Upper lobe of right lung (tissue), 1 donor: Measurements from ENCODE around the gene JUNB. TPM values are rescaled to one million over a fixed set of nuclear protein-coding genes. Genes with fewer than 3 reads are reported as not detected.

Source experiments
- ATAC-seq: fragments of 200-7000 bp; cut with Tn5 transposase; one replicate; pipeline ENCODE4 v1.9.1; 2020; ENCODE audit warnings: mild to moderate bottlenecking, moderate library complexity
- DNase-seq: peaks from one replicate; pipeline ENCODE4 v3.0.0-alpha.2; 2020
- H3K27ac ChIP-seq: fragments of 200-600 bp; one replicate; pipeline ENCODE4 v1.8.0; 2022
- H3K27me3 ChIP-seq: fragments of 200-600 bp; one replicate; pipeline ENCODE4 v1.8.0; 2022; ENCODE audit warnings: mild to moderate bottlenecking
- H3K36me3 ChIP-seq: fragments of 200-600 bp; one replicate; pipeline ENCODE4 v1.8.0; 2022
- H3K4me1 ChIP-seq: fragments of 200-600 bp; one replicate; pipeline ENCODE4 v1.8.0; 2022
- H3K4me3 ChIP-seq: fragments of 200-600 bp; one replicate; pipeline ENCODE4 v1.8.0; 2022; ENCODE audit warnings: mild to moderate bottlenecking
- H3K9me3 ChIP-seq: fragments of 200-600 bp; one replicate; pipeline ENCODE4 v1.8.0; 2022
- intact Hi-C: fragments of 100-400 bp; cut with DNase I; formaldehyde crosslinking; loops from one replicate; pipeline ENCODE4 v1.11.0; 2022
- total RNA-seq: library from RNA; stranded (reverse); fragmentation: NEBNext Ultra II Directional; extraction: Animal tissue kit (Norgen Biotek cat#: 25700); gene quantifications from one replicate; pipeline ENCODE4 v1.2.1, GENCODE V29; 2021
- TF ChIP-seq, protein P1 (sequence below): fragments of 200-600 bp; IDR thresholded peaks from one replicate; pipeline ENCODE4 v1.8.0; 2022; ENCODE audit warnings: antibody characterized with exemption
- donor health status: DM: no; HTN: yes; CAD: no; lungs with severe emphysema.

Gene JUNB
- total RNA-seq, 1 donor from 2014 or later: 174 TPM

DNA sequence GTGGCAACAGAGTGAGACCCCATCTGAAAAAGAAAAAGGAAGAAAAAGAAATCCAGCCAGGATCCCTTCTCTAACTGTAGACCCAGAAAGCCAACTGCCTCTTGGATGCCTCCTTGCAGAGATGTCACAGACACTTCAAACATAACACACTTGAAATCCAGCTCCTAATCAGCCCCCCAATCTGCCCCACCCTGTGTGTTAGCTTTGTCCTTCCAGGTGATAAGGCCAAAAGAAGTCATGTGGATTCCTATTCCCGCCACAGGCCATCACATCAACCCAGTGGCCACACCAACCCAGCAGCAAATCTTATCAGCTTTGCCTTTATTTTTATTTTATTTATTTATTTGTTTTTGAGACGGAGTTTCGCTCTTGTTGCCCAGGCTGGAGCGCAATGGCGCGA, 31.6 kb upstream of the JUNB start:
- DNase-seq: no peak
- TF ChIP-seq, protein P1, sequence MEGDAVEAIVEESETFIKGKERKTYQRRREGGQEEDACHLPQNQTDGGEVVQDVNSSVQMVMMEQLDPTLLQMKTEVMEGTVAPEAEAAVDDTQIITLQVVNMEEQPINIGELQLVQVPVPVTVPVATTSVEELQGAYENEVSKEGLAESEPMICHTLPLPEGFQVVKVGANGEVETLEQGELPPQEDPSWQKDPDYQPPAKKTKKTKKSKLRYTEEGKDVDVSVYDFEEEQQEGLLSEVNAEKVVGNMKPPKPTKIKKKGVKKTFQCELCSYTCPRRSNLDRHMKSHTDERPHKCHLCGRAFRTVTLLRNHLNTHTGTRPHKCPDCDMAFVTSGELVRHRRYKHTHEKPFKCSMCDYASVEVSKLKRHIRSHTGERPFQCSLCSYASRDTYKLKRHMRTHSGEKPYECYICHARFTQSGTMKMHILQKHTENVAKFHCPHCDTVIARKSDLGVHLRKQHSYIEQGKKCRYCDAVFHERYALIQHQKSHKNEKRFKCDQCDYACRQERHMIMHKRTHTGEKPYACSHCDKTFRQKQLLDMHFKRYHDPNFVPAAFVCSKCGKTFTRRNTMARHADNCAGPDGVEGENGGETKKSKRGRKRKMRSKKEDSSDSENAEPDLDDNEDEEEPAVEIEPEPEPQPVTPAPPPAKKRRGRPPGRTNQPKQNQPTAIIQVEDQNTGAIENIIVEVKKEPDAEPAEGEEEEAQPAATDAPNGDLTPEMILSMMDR: no peak
- H3K9me3 ChIP-seq: no peaks in the 10 kb centered on the region
- H3K27ac ChIP-seq: no peak overlapping the region
- intact Hi-C loops: no loop called here
- peaks cover 8% of the 10 kb centered on the region for H3K36me3 ChIP-seq
- ATAC-seq: no peak
- no peaks in the 10 kb centered on the region for H3K27me3 ChIP-seq
- H3K4me3 ChIP-seq: no peak overlapping the region
- peaks cover 10% of the 10 kb centered on the region for H3K4me1 ChIP-seq

DNA sequence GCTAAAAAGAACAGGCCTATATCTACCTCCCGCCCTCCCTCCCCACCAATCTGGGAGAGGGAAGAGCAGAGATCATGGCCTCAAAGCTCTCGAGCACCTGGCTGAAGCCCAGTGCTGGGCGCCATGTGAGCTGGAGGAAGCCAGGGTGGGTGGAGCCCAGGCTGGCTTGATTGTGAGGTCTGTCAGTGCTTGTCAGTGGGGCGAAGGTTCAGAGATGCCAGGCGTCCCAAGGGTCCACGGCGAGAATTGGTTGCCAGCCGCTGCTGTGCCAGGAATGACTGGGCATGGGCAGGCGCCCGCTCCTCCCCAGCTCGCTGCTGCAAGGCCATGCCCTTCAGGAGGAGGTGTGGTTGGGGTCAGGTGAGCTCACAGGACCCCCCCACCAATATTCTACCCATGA, 28.2 kb upstream of the JUNB start:
- Histone ChIP-seq H3K9me3 (no peaks in the 10 kb centered on the region), H3K27ac (no peak overlapping the region), H3K27me3 (no peaks in the 10 kb centered on the region), H3K4me1 (peaks cover 8% of the 10 kb centered on the region), H3K36me3 (peaks cover 10% of the 10 kb centered on the region), H3K4me3 (no peak overlapping the region)
- DNase-seq: no peak
- intact Hi-C loops: no loop called here
- TF ChIP-seq, protein P1: no peak
- ATAC-seq: no peak

- TF ChIP-seq, protein P1: no peak
- no peak for ATAC-seq
- Histone ChIP-seq H3K9me3 (no peaks in the 10 kb centered on the region), H3K36me3 (peaks cover 10% of the 10 kb centered on the region), H3K4me3 (no peak overlapping the region), H3K4me1 (peaks cover 8% of the 10 kb centered on the region), H3K27ac (no peak overlapping the region), H3K27me3 (no peaks in the 10 kb centered on the region)
- DNase-seq: no peak
- intact Hi-C loops: loop anchor here (5.0 kb wide), 1 partner anchor 83 kb away; no protein-coding TSS in a partner anchor
Measured at GRCh38 chr19:12764698-12765097, 26.6 kb upstream of the JUNB start.

DNA sequence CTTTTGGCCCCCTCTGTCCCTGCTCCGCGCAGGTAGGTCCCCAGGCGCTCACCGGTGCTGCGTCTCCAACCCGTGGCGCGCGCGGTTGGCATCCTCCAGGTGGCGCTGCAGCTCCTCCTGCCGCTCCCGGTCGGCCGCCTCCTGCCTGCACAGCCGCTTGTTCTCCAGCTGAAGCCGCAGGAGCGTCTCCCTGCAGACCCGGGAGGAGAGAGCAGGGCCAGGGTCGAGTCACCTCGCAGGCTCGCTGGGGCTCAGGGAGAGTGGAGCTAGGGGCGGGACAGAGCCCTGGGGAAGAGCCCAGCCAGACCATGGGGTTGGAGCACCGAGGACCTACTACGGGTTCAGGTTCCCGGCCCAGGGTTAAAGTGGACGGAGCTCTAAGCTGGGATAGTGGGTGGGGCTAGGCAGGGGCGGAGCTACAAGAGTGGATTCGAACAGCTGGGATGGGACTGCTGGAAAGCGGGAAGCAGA, 25.2 kb upstream of the JUNB start:
- H3K27ac ChIP-seq: peak overlapping the region; percentile 42
- H3K4me3 ChIP-seq: peak overlapping the region; percentile 53
- peaks cover 10% of the 10 kb centered on the region for H3K36me3 ChIP-seq
- no peaks in the 10 kb centered on the region for H3K27me3 ChIP-seq
- DNase-seq (peak; percentile 94), ATAC-seq (peak; percentile 93)
- peaks cover 8% of the 10 kb centered on the region for H3K4me1 ChIP-seq
- intact Hi-C loops: loop anchor here (5.0 kb wide), 1 partner anchor 81 kb away; no protein-coding TSS in a partner anchor
- H3K9me3 ChIP-seq: no peaks in the 10 kb centered on the region
- TF ChIP-seq, protein P1: peak; percentile 93

DNA sequence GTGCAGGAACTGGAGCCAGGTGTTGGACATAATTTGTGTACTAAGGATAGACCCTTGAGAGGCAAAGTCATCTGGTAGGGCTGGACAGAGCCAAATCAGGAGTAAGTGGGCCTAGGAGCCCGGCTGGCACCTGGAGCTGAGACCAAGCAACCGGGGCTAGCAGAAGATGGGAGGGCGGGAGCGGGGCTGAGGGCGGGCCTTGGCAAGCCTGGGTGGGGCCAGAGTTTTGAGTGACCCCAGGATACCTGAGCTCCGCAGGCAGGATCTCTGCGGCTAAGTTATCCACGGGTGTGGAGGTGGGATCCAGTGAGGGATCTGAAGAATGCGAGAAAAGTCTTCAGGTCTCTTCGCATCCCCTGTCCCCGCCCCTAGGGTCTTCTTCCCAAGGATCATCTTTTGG, 24.1 kb upstream of the JUNB start:
- no peak for DNase-seq
- intact Hi-C loops: loop anchor here (5.0 kb wide), 1 partner anchor 80 kb away; no protein-coding TSS in a partner anchor
- TF ChIP-seq, protein P1: no peak
- peaks cover 8% of the 10 kb centered on the region for H3K4me1 ChIP-seq
- no peak overlapping the region for H3K4me3 ChIP-seq
- H3K27me3 ChIP-seq: no peaks in the 10 kb centered on the region
- H3K27ac ChIP-seq: no peak overlapping the region
- H3K9me3 ChIP-seq: no peaks in the 10 kb centered on the region
- ATAC-seq: no peak
- H3K36me3 ChIP-seq: peaks cover 10% of the 10 kb centered on the region

DNA sequence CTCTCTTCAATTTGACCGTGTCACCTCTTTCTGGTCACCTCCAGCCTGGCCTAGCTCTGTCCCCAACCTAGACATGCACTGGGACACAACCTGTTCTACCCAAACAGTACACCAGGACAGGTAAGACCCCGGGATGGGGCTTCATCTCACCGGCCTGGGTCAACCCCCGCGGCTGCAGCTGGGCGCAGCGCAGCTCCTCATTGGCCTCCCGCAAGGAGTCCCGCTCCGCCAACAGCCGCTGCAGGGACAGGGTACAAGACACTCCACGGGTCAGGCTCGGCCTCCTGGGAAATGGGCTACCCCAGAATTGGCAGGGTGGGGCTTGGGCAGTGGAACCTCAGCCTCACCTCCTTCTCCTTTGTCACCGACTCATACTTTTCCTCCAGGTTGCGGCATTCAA, 23.6 kb upstream of the JUNB start:
- intact Hi-C loops: loop anchor here (5.0 kb wide), 1 partner anchor 80 kb away; no protein-coding TSS in a partner anchor
- H3K36me3 ChIP-seq: peaks cover 7% of the 10 kb centered on the region

More for the DNA sequence above, 23.6 kb upstream of the JUNB start:
- no peak for DNase-seq
- H3K4me3 ChIP-seq: no peak overlapping the region
- peaks cover 8% of the 10 kb centered on the region for H3K4me1 ChIP-seq
- TF ChIP-seq, protein P1: no peak
- ATAC-seq: no peak
- H3K27me3 ChIP-seq: no peaks in the 10 kb centered on the region
- H3K27ac ChIP-seq: no peak overlapping the region
- no peaks in the 10 kb centered on the region for H3K9me3 ChIP-seq
